HG03342 (cell line): Measurements from ENCODE around the gene GRIK4.
A peak's percentile ranks its signal among the peaks of the same experiment; 100 is the strongest.

Experiments used
- ATAC-seq: cut with Tn5 transposase; IDR thresholded peaks from one replicate; pipeline ENCODE4 v1.9.1; 2021; ENCODE audit warnings: mild to moderate bottlenecking, moderate library complexity; ENCODE audit not compliant: unreplicated experiment

Gene GRIK4

GRCh38 chr11:120546312-120547205, 35.0 kb downstream of the GRIK4 start:
- ATAC-seq, result no peak

- no peak for ATAC-seq
Measured at GRCh38 chr11:120547316-120547715, 35.8 kb downstream of the GRIK4 start.

DNA sequence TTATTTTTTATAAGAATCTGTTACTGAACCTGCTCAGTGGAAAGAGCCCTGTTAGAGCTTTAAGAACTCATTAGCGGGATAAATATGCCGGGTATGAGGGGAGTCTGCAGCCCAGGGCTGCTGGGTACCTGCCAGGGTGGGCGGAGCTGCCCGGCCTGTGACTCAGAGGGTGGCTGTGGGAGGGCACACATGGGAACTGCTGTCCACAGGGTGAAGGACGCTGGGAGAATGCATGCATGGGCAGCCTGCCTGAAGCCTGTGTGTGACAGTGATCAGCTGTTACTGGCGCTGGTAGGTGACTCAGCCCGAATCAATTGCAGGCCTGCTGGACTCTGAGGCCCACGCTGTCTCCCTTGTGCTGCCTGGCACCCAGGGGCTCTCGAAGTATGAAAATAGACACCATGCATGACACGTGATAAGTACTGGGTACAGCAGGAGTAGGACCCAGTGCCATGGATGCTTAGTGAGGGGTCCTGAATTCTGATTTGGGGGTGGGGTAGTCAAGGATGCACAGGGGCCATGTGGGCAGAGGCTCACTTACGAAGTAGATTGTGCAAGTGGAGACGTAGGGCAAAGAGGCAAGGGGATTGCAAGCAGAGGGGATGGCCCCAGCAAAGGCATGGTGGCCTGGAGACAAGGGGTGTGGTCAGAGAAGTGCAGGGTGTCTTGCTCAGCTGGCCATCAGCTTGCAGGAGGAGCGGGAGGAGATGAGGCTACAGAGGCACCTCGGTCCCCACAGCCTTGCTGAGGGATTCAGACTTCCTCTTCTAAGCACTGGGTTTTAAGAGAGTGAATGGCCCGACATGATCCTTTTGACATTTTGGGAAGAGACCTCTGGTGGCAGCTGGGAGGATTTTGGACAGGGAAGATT, 36.5 kb downstream of the GRIK4 start:
- ATAC-seq, result no peak

DNA sequence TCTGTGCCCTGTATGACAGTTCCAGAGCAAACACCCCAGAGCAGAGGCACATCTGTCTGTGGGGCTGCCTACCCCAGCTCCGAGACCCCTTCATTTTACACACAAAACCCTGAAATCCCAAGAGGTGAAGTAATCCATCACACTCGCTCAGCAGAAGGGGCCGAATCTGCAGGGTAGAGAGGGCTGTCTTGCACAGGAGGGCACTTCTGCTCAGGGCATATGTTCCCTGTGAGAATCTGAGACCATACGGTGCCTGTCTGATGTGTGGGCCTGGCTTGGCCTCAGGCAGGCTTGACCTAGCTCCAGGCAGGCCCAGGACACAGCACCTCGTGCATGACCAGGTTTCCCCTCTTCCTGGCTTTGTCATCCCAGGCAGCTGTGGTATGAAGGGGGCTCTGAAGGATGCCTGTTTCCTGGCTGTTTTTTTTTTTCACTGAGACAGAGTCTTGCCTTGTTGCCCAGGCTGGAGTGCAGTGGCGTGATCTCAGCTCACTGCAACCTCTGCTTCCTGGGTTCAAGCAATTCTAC, 37.2 kb downstream of the GRIK4 start:
- no peak for ATAC-seq

DNA sequence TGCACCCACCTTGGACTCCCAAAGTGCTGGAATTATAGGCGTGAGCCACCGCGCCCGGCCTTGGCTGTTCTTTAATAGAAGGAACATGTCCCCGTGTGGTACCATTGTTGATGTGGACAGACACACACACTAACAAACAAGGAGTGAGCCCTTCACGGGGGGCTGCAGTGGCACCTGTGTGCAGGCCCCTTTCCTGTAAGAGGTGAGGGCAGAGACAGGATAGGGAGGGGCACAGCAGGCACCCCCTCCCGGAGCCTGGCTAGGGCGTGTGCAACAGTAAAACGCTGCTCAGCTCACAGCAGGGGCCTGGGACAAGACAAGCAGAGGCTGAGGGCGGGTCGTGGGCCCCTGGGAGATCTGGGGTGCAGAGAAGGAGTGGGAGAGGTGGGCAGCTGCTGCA, 37.8 kb downstream of the GRIK4 start:
- no peak for ATAC-seq

- ATAC-seq, result no peak
Measured at GRCh38 chr11:120550007-120550406, 38.5 kb downstream of the GRIK4 start.

DNA sequence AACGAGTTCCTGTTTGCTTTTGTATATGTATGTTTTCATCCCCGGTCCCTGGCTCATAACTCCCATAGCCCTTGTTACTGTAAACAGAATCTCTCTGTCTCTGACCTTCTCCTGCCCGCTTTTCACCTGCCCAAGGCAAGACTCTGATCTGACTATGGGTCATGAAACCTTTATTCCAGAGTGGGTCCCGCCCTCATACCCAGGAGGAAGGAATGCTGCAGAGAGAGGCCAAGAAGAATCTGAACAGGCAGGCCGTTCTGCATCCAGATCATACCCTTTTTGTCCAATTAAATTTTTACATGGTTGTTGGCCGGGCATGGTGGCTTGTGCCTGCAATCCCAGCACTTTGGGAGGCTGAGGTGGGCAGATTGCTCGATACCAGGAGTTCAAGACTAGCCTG, 39.6 kb downstream of the GRIK4 start:
- ATAC-seq, result no peak

GRCh38 chr11:120554766-120555432, 43.4 kb downstream of the GRIK4 start:
- ATAC-seq, result no peak

GRCh38 chr11:120555433-120555773, 43.9 kb downstream of the GRIK4 start:
- ATAC-seq, result no peak

GRCh38 chr11:120556797-120557196, 45.2 kb downstream of the GRIK4 start:
- ATAC-seq, result no peak

- ATAC-seq, result no peak
Measured at GRCh38 chr11:120558744-120559431, 47.3 kb downstream of the GRIK4 start.

DNA sequence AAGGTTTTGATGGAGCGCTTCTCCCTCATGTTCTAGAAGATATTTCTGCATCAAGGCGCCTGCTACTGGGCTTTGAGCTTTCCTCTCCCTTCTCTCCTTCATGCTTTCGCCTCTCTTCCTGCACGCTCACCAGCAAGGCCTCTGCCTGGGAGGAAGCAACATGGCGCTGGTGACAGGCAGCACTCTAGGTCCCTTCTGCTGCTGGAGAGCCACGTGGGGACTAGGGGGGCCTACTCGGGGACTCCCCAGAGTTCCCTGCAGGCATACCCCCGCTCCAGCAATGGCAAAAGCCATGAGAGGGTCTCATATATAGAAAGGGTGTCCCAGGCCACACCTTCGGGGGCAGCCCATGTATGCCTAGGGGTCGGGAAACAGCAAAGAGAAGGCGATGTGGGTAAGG, 49.7 kb downstream of the GRIK4 start:
- no peak for ATAC-seq

- no peak for ATAC-seq
Measured at GRCh38 chr11:120562806-120563425, 51.4 kb downstream of the GRIK4 start.

- ATAC-seq, result no peak
Measured at GRCh38 chr11:120563703-120564572, 52.4 kb downstream of the GRIK4 start.

GRCh38 chr11:120564573-120565311, 53.2 kb downstream of the GRIK4 start:
- peak; percentile 76 for ATAC-seq

DNA sequence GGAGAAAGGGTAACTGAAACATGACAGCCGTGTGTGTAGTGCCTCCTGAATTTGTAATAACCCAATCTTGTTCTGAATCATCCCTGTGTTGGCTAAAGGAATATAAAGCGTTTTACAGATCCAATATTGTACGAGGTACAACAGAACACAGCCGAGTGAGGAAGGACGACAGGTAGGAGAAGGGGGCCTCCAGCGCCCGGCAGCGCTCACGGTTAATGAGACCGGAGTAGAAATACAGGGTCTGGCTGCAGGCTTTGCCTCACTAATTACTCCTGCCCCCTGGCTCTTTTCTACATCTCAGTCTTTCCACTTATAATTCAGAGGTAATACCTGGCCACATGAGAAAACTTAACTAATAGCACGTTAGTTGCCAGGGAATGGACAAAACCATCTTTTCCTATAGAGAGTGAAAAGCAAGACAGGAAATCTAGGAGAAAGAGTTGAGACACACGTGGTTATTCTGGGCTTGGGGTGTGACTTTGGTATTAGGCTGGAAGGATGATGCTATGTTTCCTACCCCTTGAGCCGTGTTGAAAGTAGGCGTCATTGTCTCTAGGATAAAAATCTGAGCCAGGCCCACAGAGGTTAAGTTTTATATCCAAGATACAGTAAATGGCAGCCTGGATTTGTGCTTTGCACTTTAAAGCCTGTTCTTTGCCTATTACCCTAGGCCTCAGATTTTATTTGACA, 54.1 kb downstream of the GRIK4 start:
- ATAC-seq, result no peak

GRCh38 chr11:120566176-120566575, 54.6 kb downstream of the GRIK4 start:
- ATAC-seq, result no peak
